HG03469 (cell line): Measurements from ENCODE around the gene USP22.

Experiments
- ATAC-seq: cut with Tn5 transposase; IDR thresholded peaks from one replicate; pipeline ENCODE4 v1.9.1; 2021; ENCODE audit warnings: mild to moderate bottlenecking, moderate library complexity, moderate number of reproducible peaks; ENCODE audit not compliant: unreplicated experiment

The USP22 gene

DNA sequence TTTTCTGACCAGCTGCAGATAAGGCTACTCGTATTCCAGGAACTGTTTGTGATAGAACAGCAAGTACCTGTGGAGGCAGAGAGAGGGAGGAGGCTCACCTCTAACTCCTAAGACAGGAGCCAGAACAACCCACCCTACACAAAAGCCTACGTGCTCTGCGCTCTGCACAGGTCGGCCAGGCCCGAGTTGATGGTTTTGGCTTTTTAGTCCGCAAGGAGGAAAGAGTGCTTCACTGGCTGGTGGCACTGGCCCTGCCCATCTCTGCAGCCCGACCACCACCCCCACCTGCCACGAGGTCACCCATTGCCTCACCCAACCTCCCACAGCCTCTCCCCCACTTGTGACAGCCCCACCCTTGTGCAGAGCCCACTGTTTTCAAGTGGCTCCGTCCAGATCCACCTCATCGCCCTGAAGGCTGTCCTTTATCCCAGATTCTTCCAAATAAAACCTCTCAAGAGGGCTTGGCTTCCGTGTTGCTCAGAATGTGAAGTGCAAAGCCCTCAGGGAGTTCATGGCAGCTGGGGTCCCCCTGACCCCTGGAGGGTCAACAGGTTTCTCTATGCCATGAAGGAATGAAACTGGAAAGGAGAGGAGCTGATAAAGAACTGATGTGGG is 39.7 kb downstream of the USP22 start:
- no peak for ATAC-seq

- ATAC-seq, result no peak
Measured at GRCh38 chr17:21002309-21003006, 40.4 kb downstream of the USP22 start.

- no peak for ATAC-seq
Measured at GRCh38 chr17:21001813-21002221, 41.0 kb downstream of the USP22 start.

DNA sequence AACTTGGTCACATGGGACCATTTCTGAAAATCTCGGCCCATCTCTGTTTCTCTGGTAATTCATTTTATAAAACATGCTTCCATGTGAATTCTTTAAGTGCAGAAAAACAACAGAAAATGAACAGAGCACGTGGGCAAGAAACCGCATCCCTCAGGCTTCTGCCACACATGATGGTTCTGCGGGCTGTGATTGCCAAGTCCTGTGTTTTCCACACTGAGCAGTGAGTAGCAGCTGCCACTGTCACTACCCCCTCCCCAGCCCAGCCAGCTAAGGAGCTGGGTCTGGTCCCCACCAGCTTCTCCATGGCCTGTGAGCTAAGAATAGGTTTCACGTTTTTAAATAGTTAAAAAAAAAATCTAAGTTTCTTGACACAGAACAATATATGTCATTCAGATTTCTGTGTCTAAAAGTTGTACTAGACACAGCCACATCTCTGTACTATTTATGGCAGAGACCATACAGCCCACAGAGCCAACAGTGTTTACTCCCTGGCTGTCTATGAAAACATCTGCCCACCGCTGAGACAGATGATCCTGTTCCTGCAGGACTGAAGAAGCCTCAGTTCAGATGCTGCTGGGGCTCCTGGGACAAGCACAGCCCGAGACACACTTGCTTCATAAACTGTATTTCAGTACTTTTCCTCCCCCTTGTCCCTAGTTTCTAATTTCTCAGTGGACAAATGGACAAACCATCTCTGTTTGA is 41.5 kb downstream of the USP22 start:
- no peak for ATAC-seq

- ATAC-seq, result no peak
Measured at GRCh38 chr17:20999841-21000532, 42.8 kb downstream of the USP22 start.

DNA sequence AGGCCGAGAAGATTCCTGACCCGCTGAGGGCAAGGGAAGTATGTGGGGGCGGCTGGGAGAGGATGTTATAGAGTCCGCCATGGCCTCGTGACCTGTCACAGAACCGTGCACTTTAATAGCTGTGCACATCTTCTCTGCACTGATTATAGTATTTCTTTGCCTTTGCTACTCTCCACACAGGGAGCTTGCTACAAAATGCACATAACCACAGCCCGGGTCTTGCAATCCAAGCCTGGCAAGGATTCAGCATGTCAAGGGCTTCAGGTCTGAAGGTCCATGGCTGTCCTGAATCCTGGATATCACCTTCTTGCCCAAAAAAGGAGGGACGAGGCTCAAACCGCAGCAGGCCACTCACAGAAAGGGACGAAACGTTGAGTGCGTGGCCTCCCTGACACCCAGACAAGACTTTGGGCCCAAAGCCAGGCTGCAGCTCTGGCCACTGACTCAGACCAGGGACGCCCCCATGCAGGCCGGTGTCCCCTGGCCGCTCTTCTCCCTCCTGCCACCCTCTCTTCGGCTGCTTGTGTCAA is 43.7 kb downstream of the USP22 start:
- no peak for ATAC-seq

DNA sequence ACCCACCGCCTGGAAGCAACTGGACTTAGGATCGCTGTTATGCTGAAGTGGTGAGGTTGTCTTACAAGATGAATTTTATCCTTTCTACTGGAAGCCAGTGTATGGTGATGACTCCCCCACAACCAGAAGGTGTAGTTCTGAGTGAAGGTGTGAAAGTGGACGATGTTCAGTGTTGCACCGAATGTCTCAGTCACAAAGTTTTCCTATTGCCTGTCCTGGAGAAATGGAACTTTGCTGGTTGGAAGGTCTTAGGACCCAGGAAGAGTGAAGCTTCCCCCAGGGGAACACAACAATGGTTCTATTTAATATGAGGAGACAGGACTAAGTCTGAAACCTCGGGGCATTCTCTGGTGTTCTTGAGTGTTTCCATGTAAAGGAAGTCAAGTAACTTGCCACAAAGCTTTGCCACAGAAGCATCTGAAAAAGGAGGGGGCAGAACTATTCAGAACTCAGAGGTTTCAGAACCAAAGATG is 44.2 kb downstream of the USP22 start:
- no peak for ATAC-seq

GRCh38 chr17:20997711-20998570 is 44.9 kb downstream of the USP22 start:
- no peak for ATAC-seq

- ATAC-seq, result no peak
Measured at GRCh38 chr17:20996724-20997615, 45.8 kb downstream of the USP22 start.

GRCh38 chr17:20995873-20996723 is 46.7 kb downstream of the USP22 start:
- ATAC-seq, result no peak

DNA sequence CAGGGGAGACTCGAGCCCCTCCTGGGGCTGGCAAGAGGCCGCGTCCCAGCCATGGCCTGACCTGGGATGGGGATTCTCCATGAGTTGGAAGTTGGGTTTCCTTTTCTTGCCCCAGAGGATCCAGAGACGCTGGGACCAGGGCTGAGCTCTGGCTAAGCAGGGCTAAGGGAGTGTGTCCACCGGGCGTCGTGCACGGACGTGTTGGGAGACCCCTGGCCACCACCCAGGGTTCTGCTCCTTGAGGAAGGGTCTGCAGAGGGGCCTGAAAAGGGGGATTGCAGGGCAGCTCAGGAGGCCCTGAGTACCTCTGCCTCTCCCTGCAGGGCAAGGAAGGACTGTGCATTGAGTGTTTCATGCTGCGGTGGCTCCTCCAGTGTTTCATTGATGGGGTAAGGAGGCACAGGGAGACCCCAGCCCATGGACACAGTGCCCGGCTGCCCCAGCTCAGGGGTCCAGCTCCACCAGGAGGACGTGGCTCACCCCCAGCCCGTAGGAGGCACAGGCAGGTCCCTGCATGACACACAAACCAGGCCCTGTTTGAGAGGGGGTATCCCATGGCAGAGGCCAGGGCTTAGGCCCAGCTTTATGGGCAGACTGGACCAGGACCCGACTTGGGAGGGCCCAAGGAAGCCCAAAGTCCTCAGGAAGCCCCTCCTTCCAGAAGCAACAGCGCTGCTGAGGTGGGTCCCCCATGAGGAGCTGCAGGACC is 47.5 kb downstream of the USP22 start:
- no peak for ATAC-seq

GRCh38 chr17:20994779-20995149 is 48.0 kb downstream of the USP22 start:
- ATAC-seq, result no peak

GRCh38 chr17:20993863-20994778 is 48.7 kb downstream of the USP22 start:
- no peak for ATAC-seq

- no peak for ATAC-seq
Measured at GRCh38 chr17:20992987-20993862, 49.6 kb downstream of the USP22 start.

GRCh38 chr17:20992416-20992815 is 50.4 kb downstream of the USP22 start:
- ATAC-seq, result no peak
